Left ventricle myocardium superior (tissue), 1 donor: ENCODE data around the gene RBM33. TPM values are rescaled to one million over a fixed set of nuclear protein-coding genes. Genes with fewer than 3 reads are reported as not detected.

Source experiments
- ATAC-seq: fragments of 200-7000 bp; cut with Tn5 transposase; one replicate; pipeline ENCODE4 v1.9.1; 2020; ENCODE audit warnings: mild to moderate bottlenecking, moderate library complexity
- DNase-seq: peaks from one replicate; pipeline ENCODE4 v3.0.0-alpha.2; 2020
- intact Hi-C: fragments of 100-400 bp; cut with micrococcal nuclease; formaldehyde crosslinking; loops from one replicate; pipeline ENCODE4 v1.11.0; 2022
- total RNA-seq: library from RNA; stranded (reverse); fragmentation: NEBNext Ultra II Directional; extraction: Animal tissue kit (Norgen Biotek cat#: 25700); gene quantifications from one replicate; pipeline ENCODE4 v1.2.1, GENCODE V29; 2021
- donor health status: DM: no; HTN: yes; CAD: no; lungs with severe emphysema.

RBM33 gene
- total RNA-seq, 1 donor from 2014 or later = 37.8 TPM

DNA sequence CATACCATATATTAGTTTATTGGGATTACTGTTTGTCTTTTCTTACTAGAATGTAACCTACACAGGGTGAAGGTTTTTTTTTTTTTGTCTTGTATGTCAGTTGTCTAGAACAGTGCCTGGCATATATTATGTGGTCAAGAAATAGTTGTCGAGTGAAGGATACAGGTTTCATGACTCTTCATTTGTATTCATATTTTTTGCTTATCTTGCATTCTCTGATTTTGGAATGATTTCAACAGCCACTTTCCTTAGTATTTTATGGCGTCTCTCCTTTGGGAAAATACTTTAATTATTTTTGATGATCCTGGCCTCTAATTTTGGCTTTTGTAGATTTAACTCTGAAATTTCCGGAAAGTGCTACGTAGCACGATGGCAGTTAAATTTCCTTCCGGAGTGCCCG, 12.4 kb downstream of the RBM33 start:
- intact Hi-C loops = no loop called here
- no peak for ATAC-seq
- no peak for DNase-seq

DNA sequence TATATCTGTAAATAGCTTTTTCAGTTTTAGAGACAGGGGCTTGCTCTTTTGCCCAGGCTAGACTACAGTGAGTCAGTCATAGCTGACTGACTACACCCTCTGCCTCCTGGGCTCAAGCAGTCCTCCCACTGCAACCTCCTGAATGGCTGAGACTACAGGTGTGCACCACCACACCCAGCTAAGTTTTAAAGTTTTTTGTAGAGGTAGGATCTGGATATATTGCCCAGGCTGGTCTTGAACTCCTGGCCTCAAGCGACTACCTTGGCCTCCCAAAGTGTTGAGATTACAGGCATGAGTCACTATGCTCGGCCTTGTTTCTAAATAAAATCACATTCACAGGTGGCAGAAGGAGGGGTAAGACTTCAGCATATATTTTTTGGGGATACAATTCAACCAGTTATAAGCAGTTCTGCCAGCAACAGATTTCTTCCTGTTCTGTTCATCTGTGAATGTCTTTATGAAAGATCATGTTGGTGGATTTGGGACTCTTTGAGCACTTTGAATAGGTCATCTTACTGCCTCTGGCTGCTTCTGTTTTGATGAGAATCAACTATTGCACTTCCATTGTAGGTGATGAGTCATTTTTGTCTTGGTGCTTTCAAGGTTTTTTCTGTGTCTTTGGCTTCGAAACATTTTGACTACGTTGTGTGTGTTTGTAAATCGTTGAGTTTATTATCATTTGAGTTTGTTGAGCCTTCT, 15.7 kb downstream of the RBM33 start:
- DNase-seq = no peak
- intact Hi-C loops = no loop called here
- no peak for ATAC-seq

GRCh38 chr7:155660758-155661093, 16.3 kb downstream of the RBM33 start:
- ATAC-seq (no peak), DNase-seq (no peak)
- intact Hi-C loops = no loop called here

DNA sequence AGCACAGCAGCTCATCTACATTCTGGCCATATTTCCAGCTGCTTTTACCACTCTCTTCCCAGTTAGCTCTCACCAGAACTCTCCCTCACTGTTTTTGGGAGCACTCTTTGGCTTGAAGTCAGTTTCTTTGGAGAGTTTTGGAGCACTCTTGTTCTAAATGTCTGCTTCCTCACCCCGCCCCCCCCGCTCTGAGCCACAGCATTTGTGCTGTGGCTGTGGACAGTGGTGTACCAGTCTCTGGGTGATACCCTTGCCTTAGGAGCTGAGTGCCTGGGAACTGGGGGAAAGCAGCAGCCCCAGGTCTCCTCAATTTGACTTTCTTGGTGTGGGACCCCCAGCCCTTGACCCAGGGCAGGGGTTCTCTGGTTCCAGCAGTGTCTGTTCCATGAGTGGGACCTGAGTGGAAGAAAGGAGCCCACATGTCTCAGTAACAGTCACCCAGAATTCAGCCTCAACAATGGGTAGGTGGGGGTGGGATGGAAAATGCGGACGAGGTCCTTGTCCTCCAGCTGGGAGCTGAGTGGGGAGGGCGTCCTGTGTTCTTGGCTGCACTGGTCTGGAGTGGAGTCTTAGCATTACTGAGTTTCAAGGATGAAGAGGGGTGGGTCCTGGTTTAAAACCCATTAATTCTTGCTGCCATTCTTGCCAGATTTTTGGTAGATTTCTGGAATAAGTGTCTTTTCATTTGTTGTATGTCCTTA, 18.0 kb downstream of the RBM33 start:
- ATAC-seq = no peak
- no peak for DNase-seq
- intact Hi-C loops = no loop called here

GRCh38 chr7:155663937-155664336, 19.5 kb downstream of the RBM33 start:
- DNase-seq = no peak
- no peak for ATAC-seq
- intact Hi-C loops = no loop called here

DNA sequence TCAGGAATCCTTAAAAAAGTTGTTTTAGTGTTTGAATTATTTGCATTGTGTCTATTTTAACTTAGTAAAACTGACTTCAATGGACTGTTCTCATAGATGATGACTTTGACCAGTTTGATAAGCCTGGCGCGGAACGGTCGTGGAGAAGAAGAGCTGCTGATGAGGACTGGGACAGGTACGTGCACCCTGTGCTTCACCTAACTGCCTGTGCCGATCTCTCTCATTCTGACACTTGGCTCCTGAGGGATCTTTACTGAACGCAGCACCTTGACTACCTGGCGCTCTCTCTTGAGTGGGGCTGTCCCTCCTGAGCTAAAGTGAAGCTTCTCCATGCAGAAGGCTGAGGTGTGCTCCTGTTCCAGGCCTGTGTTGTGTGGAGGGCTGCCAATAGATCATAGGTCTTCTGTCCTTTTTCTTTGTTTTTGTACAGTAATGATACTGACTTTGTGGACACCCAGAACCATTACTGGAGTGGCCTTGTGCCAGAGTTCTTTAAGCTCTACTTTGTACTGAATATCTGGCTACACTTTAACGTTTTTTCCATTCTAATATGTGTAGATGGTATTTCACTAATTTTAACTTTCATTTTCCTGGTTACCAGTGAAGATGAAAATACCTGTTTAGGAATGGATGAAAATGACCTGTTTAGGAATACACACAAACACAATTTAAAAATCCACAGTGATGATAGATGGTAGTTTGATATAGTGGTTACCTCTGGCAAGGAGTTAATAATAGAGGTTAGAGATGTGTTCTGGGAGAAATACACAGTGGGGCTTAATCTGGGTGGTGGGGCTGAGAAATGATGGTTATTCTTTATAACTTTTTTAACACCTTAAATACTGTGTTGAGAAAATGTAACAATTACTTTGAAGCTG, 20.9 kb downstream of the RBM33 start:
- DNase-seq (no peak), ATAC-seq (no peak)
- intact Hi-C loops = no loop called here

GRCh38 chr7:155665957-155666287, 21.5 kb downstream of the RBM33 start:
- intact Hi-C loops = no loop called here
- DNase-seq (no peak), ATAC-seq (no peak)

GRCh38 chr7:155667241-155667829, 22.9 kb downstream of the RBM33 start:
- DNase-seq (no peak), ATAC-seq (no peak)
- intact Hi-C loops = no loop called here

GRCh38 chr7:155669717-155670505, 25.4 kb downstream of the RBM33 start:
- ATAC-seq = peak; percentile 78
- intact Hi-C loops = no loop called here

GRCh38 chr7:155670521-155670920, 26.1 kb downstream of the RBM33 start:
- no peak for DNase-seq
- peak; percentile 45 for ATAC-seq
- intact Hi-C loops = no loop called here

More at GRCh38 chr7:155669717-155670505, 25.4 kb downstream of the RBM33 start:
- no peak for DNase-seq

DNA sequence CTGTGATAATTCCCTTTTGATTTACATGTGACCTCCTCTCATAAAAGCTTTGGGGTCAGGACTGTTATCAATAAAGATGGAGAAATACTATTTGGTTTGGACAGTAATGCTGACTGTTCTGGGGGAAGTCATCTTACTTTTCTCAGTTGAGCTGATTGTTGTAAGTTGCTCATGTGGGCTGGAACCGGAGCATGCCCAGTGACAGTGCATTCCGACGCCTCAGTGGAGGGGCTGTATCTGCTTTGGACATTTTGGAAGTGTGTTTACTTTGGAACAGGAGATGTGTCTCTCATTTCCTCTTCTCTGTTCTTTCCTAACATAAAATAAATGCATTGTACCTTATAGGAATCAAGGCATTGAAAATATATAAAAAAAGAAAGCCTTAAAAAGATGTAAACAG, 30.1 kb downstream of the RBM33 start:
- DNase-seq = no peak
- intact Hi-C loops = no loop called here
- no peak for ATAC-seq

- peak; percentile 20 for ATAC-seq
- intact Hi-C loops = no loop called here
Measured at GRCh38 chr7:155676052-155676451, 31.6 kb downstream of the RBM33 start.

GRCh38 chr7:155677688-155678087, 33.2 kb downstream of the RBM33 start:
- ATAC-seq (no peak), DNase-seq (no peak)
- intact Hi-C loops = no loop called here

More at GRCh38 chr7:155676052-155676451, 31.6 kb downstream of the RBM33 start:
- no peak for DNase-seq

- ATAC-seq (no peak), DNase-seq (no peak)
- intact Hi-C loops = no loop called here
Measured at GRCh38 chr7:155680124-155680523, 35.7 kb downstream of the RBM33 start.

DNA sequence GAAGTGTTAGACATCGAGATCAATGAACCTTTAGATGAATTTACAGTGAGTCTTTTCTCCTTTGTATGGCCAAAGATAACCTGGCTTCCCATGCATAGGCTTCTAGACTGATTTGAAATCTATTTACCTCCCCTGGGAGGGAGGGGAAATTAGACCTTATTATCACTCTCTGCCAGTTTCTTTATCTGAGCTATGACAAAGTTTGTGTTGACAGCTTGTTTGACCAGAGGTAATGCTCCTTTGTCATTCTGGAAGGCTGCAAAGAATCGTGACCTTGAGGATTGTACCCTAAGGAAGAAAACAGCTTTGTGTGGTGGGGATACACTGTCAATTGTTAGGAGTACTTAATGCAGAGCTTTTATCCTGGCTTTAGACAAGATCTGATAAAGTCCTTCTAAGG, 36.4 kb downstream of the RBM33 start:
- intact Hi-C loops = no loop called here
- no peak for DNase-seq
- no peak for ATAC-seq

GRCh38 chr7:155681663-155682062, 37.2 kb downstream of the RBM33 start:
- intact Hi-C loops = no loop called here
- no peak for ATAC-seq
- no peak for DNase-seq

- DNase-seq (no peak), ATAC-seq (no peak)
- intact Hi-C loops = no loop called here
Measured at GRCh38 chr7:155682484-155682883, 38.0 kb downstream of the RBM33 start.

DNA sequence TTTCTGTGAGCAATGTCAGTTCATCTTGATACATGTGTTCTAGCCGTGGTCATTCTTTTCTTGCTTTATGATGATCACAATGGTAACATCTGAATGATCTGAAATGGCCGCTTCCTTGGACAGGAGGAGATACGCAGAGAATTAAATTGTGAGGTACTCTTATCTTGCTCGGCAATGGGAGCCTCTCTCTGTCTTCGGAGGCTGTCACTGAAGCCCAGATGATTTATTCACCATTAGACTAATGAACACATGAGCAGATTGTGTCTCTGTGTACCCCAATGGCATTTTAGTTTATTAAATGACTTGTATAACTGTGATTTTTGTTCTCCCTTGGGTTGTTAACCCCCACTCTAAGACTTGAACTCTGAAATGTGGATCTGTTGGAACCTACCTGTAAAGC, 38.6 kb downstream of the RBM33 start:
- ATAC-seq = no peak

GRCh38 chr7:155683714-155684113, 39.3 kb downstream of the RBM33 start:
- intact Hi-C loops = no loop called here
- no peak for ATAC-seq
- no peak for DNase-seq

More for the DNA sequence above, 38.6 kb downstream of the RBM33 start:
- no peak for DNase-seq
- intact Hi-C loops = no loop called here
